Activated CD8-positive, alpha-beta memory T cell treated with anti-CD3 and anti-CD28 coated beads, Interleukin-2, amount 10 ng/mL, durations not matched to agents 7 days and 5 days (primary cell): ENCODE measurements around the gene TPGS2. TPM values are rescaled to one million over a fixed set of nuclear protein-coding genes. Genes with fewer than 3 reads are reported as not detected.

Experiments used
- total RNA-seq, 2 experiments: library from RNA; stranded (reverse); gene quantifications; one replicate each; pipeline ENCODE4 v1.2.3, GENCODE V29; 2021

The TPGS2 gene
- total RNA-seq, 2 experiments from 2014 or later = 119 to 120 TPM

Other genes with a start within 250 kb of the TPGS2 start
- 10 to 100 TPM in 1 of 2 experiments, 1 to 10 TPM in 1; 8.6 to 11.2 TPM for gene KIAA1328, start 125 bp upstream of the TPGS2 start, total RNA-seq